Stimulated activated CD4-positive, alpha-beta T cell treated with anti-CD3 and anti-CD28 coated beads, TNF-alpha, amount 100 ng/mL, for 4 hours (primary cell): Measurements from ENCODE around the gene SF3A1.

ENCODE experiments used
- DNase-seq, 3 experiments: peaks; one replicate each; pipeline ENCODE4 v3.0.0-alpha.2; 2020; ENCODE audit warnings: low read depth in 3 of 3

Gene SF3A1

GRCh38 chr22:30386608-30386959 lies 29.9 kb upstream of the SF3A1 start:
- no peak for DNase-seq

DNA sequence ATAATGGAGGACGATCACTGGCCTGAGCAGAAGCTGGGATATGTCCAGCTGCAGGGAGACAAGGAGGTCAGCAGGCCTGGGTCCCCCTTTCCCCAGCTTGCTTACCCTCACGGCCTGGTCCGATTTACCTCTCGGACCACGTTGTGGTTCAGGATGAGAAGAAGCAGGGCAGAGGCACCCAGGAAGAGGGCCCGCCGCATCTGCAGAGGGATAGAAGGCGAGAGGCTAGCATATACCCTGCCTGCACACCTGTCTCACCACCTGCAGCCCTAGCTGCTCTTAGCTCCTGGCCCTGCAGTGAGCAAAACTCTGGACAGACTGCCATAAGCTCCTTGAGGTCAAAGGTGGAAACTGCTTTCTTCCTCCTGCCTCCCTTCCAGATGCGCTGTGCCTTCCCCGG lies 29.2 kb upstream of the SF3A1 start:
- DNase-seq = no peak

- DNase-seq = no peak
These were observed 26.4 kb upstream of the SF3A1 start for GRCh38 chr22:30383061-30383460.

GRCh38 chr22:30382340-30382739 lies 25.6 kb upstream of the SF3A1 start:
- no peak for DNase-seq

DNA sequence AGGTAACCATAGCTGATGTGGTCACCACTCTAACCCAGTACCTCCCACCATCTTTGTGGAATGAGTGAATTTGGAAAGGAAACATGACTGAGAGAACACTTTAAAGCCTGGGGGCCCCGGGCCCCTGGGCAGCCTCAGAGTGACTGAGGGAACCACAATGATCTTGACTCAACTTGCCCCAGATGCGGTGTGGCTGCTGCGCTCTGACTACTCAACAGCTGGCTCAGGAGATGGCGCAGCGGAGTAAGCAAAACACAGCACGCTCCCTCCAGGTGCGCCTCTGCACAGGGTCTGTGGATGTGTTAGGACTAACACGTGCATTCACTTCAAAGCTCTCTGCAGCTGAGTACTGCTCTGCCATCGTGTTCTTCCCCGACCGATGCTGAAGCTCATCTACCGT lies 24.6 kb upstream of the SF3A1 start:
- no peak for DNase-seq

- DNase-seq = no peak
These were observed 23.3 kb upstream of the SF3A1 start for GRCh38 chr22:30380011-30380410.

GRCh38 chr22:30375312-30375849 lies 18.7 kb upstream of the SF3A1 start:
- DNase-seq = no peak

DNA sequence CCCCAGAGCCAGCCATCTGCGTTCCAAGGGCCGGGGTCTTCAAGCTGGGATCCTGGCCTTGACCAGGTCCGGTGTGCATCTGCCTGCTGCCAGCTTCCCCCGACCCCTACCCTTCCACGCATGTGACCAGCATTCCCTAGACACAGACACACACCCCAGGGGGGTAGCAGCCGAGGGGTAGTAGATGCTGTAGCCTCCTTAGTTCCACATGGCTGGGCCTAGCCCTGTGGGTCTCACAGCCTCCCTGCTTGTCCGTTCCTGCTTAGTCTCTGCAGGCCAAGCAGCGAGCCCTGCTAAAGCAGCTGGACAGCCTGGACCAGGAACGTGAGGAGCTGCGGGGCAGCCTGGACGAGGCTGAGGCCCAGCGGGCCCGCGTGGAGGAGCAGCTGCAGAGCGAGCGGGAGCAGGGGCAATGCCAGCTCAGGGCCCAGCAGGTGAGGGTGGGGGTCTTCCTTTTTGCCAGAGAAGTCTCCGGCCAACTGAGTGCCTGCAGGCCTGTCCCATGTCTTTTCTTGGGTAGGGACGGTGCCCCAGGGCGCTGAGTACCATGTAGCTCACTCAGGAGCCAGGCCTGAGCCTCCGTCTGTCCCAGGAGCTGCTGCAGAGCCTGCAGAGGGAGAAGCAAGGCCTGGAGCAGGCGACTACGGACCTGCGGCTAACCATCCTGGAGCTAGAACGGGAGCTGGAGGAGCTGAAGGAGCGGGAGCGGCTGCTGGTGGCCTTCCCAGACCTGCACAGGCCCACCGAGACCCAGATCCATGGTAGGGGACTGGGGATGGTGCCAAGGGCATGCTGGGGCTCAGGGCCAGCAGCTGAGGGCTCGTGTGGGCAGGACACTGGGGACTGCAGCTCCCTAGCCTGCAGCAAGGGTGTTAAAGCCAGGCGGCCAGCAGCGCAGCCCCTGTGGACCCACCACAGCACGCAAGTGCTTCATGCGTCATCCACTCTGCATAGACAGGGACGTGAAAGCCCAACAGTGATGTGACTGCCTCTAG lies 16.9 kb upstream of the SF3A1 start:
- DNase-seq = no peak

DNA sequence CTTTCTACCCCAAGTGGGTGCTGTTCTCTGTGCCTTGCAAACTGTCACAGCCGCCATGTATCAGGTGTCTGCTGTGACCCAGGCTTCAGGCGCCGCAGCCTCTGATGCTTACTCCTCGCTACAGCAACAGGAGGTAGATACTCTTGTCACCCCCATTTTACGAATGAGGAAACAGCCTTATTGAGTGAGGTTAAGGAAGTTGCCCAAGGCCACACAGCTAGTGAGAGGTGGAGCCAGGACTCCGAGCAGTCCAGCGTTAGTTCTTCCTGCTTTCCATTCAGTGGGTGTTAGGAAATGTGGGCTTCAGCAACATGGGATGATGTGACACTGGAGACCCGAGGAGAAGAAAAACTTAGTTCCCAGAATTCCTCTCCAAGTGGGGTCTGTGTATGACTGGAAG lies 16.2 kb upstream of the SF3A1 start:
- no peak for DNase-seq

DNA sequence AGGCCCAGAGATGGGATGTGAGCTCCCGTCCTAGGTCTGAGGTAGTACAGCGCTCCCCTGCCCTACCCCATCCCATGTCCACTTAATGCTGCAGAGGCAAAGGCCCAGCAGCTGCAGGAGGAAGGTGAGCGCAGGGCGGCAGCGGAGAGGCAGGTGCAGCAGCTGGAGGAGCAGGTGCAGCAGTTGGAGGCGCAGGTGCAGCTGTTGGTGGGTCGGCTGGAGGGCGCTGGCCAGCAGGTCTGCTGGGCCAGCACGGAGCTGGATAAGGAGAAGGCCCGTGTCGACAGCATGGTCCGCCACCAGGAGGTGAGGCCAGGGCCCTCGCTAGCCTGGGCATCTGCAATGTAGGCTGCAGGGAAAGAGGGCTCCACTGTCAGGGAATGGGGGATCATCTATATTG lies 15.3 kb upstream of the SF3A1 start:
- DNase-seq = no peak

DNA sequence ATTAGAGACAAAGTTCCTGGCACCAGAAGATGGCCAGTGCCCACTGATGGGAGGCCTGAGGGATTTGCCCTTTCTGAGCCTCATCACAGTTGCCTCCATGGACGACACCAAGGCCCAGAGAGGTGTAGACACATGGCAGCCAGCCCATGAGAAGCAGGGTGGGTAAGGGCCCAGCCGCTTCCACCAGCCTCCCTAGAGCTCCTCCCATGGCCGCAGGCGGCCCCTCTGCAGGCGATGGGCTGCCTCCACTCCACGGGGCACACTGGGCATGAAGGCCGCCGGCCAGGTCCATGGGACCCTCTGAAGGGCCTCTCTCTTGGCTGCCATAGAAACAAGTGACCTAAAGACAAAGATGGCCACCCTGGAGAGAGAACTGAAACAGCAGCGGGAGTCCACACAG lies 14.6 kb upstream of the SF3A1 start:
- no peak for DNase-seq

- no peak for DNase-seq
These were observed 14.0 kb upstream of the SF3A1 start for GRCh38 chr22:30370641-30371230.

DNA sequence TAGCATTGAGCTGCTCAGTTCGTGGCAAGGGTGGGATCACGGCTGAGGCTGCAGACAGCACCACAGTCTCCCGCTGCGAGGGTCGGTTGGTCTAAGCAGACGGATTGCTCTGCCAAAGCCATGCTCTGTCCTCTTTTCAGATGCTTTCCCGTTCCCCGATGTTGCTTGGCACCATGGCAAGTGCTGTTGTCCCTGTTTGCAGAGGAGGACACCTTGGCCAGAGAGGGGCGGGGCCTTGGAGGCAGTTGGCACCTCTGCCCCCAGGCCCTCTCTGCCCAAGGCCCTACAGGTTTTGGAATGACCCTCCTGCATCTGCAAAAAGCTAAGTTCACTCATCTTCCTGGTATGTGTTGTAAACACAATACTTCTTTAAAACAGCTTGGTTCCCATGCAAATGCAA lies 11.7 kb upstream of the SF3A1 start:
- DNase-seq = no peak

GRCh38 chr22:30365891-30366290 lies 9.2 kb upstream of the SF3A1 start:
- DNase-seq = no peak

DNA sequence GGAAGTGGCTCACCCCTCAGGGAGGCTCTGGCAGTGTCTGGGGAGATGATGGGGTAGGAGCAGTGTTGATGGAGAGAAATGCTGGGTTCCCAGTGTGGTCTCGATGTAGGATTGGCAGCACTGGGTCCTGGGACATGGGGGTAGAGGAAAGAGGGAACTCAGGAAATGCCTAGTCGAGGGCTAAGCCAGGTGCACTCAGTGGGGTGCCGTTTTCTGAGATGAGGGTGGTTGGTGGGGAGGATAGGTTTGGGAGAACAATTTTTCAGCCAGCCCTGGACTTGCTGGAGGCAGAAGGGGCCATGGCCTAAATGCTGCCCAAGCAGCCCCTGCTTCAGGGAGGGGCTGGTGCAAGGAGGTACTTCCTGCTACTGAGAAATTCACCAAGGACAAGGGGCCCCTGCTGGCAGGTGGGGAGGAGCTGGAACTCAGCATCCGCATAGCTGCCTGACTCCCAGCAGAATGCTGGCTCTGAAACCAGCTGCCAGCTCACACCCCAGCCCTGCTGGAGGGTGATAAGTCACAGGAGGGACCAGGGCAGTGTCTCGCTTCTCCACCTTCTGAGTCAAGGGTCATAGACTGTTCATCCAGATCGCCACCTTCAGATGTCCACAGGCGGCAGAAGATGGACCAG lies 6.1 kb upstream of the SF3A1 start:
- DNase-seq = no peak

- no peak for DNase-seq
These were observed 5.4 kb upstream of the SF3A1 start for GRCh38 chr22:30361916-30362650.

DNA sequence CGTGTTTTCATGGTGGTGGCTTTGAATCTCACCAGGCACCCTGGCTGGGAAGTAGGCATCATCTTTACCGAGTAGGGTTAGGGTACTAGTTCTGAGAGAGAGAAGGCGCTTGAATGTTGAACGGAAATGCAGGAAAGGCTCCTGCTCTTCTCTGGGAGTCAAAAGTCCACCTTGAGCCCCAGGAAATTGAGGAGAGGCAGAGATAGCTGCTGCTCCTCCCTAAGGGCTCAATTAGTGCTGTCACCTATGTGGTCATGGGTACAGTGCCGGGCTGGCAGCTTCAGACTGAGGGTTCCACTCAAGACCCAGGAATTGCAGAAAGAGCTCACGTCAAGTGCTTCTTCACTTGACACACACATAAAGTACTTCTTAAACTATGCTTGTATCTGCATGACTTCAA lies 1.8 kb upstream of the SF3A1 start:
- DNase-seq = no peak

DNA sequence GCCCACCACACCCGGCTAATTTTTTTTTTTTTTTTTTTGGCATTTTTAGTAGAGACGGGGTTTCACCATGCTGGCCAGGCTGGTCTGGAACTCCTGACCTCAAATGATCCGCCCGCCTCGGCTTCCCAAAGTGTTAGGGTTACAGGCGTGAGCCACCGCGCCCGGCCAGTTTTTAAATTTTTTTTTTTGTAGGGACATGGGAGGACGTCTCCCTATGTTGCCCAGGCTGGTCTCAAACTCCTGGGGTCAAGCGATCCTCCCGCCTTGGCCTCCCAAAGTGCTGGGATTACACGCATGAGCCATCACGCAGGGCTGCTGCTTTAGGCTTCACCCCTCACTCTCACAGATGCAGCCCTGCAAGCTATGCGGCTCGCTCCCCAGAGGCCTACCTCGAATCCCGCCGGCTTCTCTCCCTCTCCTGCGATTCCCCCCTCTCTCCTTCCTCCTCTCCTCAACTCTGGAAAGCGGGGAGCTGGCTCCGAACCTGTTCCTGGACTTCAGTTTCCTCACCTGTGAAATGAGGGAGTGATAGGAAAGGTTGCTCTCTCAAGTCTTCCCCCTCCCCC lies 1.0 kb upstream of the SF3A1 start:
- DNase-seq = no peak

- no peak for DNase-seq
These were observed 509 bp upstream of the SF3A1 start for GRCh38 chr22:30357236-30357570.

GRCh38 chr22:30354644-30355043 lies 2.0 kb downstream of the SF3A1 start:
- DNase-seq = no peak

- no peak for DNase-seq
These were observed 5.5 kb downstream of the SF3A1 start for GRCh38 chr22:30351226-30351625.

GRCh38 chr22:30348809-30349208 lies 7.9 kb downstream of the SF3A1 start:
- DNase-seq = no peak
